ENCODE results near the gene ARHGAP26. TPM values are rescaled to one million over a fixed set of nuclear protein-coding genes. Genes with fewer than 3 reads are reported as not detected.
A peak's percentile ranks its signal among the peaks of the same experiment; 100 is the strongest.

ARHGAP26 gene
- total and polyA plus RNA-seq, 4 donors, result 5.4 to 52.3 (median 30.4) TPM

DNA sequence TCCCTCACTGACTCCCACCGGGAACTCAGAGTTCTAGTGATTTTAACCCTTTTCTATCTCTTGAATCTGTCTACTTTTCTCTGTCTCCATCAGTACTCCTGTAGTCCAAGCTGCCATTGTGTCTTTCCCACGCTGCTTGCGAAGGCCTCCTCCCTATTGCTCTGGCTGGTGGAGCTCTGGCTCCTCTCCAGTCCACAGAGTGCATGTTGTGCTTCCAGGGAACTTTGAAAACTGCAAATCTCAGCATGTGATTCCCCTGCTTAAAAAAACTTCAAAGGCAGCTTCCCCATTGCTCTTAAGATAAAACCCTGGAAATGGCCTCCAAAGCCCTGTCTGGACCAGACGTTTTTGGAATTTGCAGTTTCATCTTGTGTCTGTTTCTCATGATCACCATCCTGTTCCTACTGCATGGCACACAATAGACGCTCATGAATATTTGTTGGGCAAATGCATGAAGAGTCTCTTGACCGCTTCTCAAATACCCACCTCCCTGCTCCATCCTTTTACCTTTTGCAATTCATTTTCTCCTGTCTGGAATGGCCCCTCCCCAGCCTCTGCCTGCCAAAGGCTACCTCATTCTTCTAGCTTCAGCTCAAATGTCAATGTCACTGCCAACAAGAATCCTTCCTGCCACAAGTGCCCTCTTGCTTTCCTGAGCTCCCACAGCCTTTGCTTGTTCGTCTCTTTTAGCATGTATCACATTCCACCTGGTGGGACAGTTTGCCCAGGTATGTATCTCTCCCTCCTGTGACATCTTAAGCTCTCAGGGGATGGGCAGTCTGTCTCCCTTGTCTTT is 293.2 kb downstream of the ARHGAP26 start:
- H3K4me1 ChIP-seq (ENCODE audit: control insufficient read depth in 5 of 5, insufficient read depth in 5 of 5, low read length in 5 of 5), result peaks cover 14 to 69% (median 36%) of the 10 kb centered on the region in 5 donors
- peak overlapping the region; percentile 56 to 79 for H3K27ac ChIP-seq (ENCODE audit: low read depth in 1 of 2, low read length in 1 of 2)
- H3K9me3 ChIP-seq (ENCODE audit: control insufficient read depth in 4 of 4, insufficient read depth in 3 of 4, low read length in 3 of 4), result no peaks in the 10 kb centered on the region
- no peak overlapping the region for H3K4me3 ChIP-seq
- no peak overlapping the region for H3K9ac ChIP-seq (ENCODE audit: insufficient read depth in 1 of 2, low read length in 2 of 2)
- TF ChIP-seq, protein P1, sequence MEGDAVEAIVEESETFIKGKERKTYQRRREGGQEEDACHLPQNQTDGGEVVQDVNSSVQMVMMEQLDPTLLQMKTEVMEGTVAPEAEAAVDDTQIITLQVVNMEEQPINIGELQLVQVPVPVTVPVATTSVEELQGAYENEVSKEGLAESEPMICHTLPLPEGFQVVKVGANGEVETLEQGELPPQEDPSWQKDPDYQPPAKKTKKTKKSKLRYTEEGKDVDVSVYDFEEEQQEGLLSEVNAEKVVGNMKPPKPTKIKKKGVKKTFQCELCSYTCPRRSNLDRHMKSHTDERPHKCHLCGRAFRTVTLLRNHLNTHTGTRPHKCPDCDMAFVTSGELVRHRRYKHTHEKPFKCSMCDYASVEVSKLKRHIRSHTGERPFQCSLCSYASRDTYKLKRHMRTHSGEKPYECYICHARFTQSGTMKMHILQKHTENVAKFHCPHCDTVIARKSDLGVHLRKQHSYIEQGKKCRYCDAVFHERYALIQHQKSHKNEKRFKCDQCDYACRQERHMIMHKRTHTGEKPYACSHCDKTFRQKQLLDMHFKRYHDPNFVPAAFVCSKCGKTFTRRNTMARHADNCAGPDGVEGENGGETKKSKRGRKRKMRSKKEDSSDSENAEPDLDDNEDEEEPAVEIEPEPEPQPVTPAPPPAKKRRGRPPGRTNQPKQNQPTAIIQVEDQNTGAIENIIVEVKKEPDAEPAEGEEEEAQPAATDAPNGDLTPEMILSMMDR (IDR thresholded peaks at IDR 0.05; ENCODE audit: control extremely low read depth, extremely low read depth), result no peak
- WGBS, 2 donors, result 58 to 81% methylated on average over 7 of the region's 7 CpGs
- peaks cover 0 to 6% (median 0%) of the 10 kb centered on the region in 4 donors for H3K36me3 ChIP-seq (ENCODE audit: control insufficient read depth in 4 of 4, insufficient read depth in 4 of 4, low read length in 4 of 4)
- DNase-seq, result peak; percentile 58 to 87 (median 78)
- ATAC-seq (ENCODE audit: insufficient read depth, low FRiP score), result no peak
- H3K27me3 ChIP-seq (ENCODE audit: control insufficient read depth in 3 of 3, insufficient read depth in 3 of 3, low read length in 2 of 3), result no peaks in the 10 kb centered on the region

DNA sequence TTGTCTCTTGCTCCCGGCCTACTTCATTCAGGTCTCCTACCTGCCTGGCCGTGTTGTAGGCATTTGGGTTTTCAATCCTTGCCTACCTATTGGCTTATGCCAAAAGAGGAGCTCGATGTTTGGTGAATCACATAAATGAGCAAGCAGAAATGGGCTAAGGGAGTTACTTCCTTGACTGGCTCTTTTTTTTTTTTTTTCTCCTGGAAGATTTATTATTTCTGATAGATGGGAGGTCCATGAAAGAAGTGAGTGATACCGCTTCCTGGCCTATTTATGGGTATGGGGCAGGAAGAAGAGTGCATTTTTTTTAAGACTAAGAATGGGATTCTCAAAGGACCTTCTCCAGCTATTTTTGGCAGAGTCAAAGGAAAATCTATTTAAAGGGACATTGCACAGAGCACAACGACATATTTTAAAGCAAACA is 294.1 kb downstream of the ARHGAP26 start:
- H3K36me3 ChIP-seq (ENCODE audit: control insufficient read depth in 4 of 4, insufficient read depth in 4 of 4, low read length in 4 of 4), result peaks cover 0 to 2% (median 0%) of the 10 kb centered on the region in 4 donors
- H3K4me1 ChIP-seq (ENCODE audit: control insufficient read depth in 5 of 5, insufficient read depth in 5 of 5, low read length in 5 of 5), result peaks cover 14 to 71% (median 36%) of the 10 kb centered on the region in 5 donors
- WGBS, 2 donors, result 39 to 40% methylated on average over 5 of the region's 5 CpGs
- H3K9ac ChIP-seq (ENCODE audit: insufficient read depth in 1 of 2, low read length in 2 of 2), result no peak overlapping the region
- TF ChIP-seq, protein P1 (IDR thresholded peaks at IDR 0.05; ENCODE audit: control extremely low read depth, extremely low read depth), result no peak
- DNase-seq, result peak in 2 of 3 donors; percentile 75 to 81
- no peaks in the 10 kb centered on the region for H3K27me3 ChIP-seq (ENCODE audit: control insufficient read depth in 3 of 3, insufficient read depth in 3 of 3, low read length in 2 of 3)
- no peak overlapping the region for H3K4me3 ChIP-seq
- no peaks in the 10 kb centered on the region for H3K9me3 ChIP-seq (ENCODE audit: control insufficient read depth in 4 of 4, insufficient read depth in 3 of 4, low read length in 3 of 4)
- peak overlapping the region; percentile 76 to 79 for H3K27ac ChIP-seq (ENCODE audit: low read depth in 1 of 2, low read length in 1 of 2)
- no peak for ATAC-seq (ENCODE audit: insufficient read depth, low FRiP score)

DNA sequence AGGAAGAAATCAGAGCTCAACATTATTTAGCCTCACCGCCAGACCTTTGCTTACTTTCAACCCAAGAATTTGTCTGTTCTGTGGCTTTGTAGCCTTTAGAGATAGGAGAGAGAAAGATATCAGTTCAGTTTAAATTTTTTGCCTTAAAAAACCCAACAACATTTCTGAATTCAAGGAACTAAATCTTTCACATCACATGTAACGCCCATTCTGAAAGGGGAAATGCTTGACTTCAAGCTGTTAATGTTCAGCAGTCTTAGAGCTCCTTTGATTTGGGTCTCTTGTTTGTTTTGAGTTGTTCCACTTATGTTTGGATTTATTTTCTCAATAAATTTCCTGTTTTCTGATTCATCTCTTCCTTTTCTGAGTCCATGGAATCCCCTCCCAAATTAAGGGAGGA is 294.5 kb downstream of the ARHGAP26 start:
- H3K9me3 ChIP-seq (ENCODE audit: control insufficient read depth in 4 of 4, insufficient read depth in 3 of 4, low read length in 3 of 4), result no peaks in the 10 kb centered on the region
- no peak for ATAC-seq (ENCODE audit: insufficient read depth, low FRiP score)
- H3K27me3 ChIP-seq (ENCODE audit: control insufficient read depth in 3 of 3, insufficient read depth in 3 of 3, low read length in 2 of 3), result no peaks in the 10 kb centered on the region
- H3K36me3 ChIP-seq (ENCODE audit: control insufficient read depth in 4 of 4, insufficient read depth in 4 of 4, low read length in 4 of 4), result peaks cover 0 to 2% (median 0%) of the 10 kb centered on the region in 4 donors
- TF ChIP-seq, protein P1 (IDR thresholded peaks at IDR 0.05; ENCODE audit: control extremely low read depth, extremely low read depth), result no peak
- peak overlapping the region in 1 of 2 donors; percentile 76 for H3K27ac ChIP-seq (ENCODE audit: low read depth in 1 of 2, low read length in 1 of 2)
- 30 to 36% methylated on average over 2 of the region's 2 CpGs for WGBS, 2 donors
- DNase-seq, result peak in 2 of 3 donors; percentile 81 to 82
- H3K4me3 ChIP-seq, result no peak overlapping the region
- H3K4me1 ChIP-seq (ENCODE audit: control insufficient read depth in 5 of 5, insufficient read depth in 5 of 5, low read length in 5 of 5), result peaks cover 14 to 69% (median 36%) of the 10 kb centered on the region in 5 donors
- no peak overlapping the region for H3K9ac ChIP-seq (ENCODE audit: insufficient read depth in 1 of 2, low read length in 2 of 2)

Data from lung (tissue), 12 donors.